PC-9 (cell line): ENCODE results near the gene LRRTM4. TPM values are rescaled to one million over a fixed set of nuclear protein-coding genes. Genes with fewer than 3 reads are reported as not detected.

Experiments used
- BruUV-seq: library from RNA; stranded (reverse); fragments of 400-500 nt; replicated peaks from 2 replicates; lab custom pipeline; 2021; lab: Mats Ljungman, UMichigan
- CTCF ChIA-PET: fragments of 300-600 bp; sonication (Branson Sonifier 250); formaldehyde crosslinking; loops from one replicate; lab custom pipeline; 2022; ENCODE audit warnings: antibody characterized with exemption; lab: Charles Lee
- POLR2A ChIA-PET: fragments of 300-600 bp; sonication (Branson Sonifier 250); formaldehyde crosslinking; loops from one replicate; lab custom pipeline; 2022; ENCODE audit warnings: antibody characterized with exemption; ENCODE audit not compliant: unreplicated experiment; lab: Charles Lee
- DNase-seq, 2 experiments: peaks; one replicate each; pipeline versions ENCODE4 v3.0.0 to v3.0.0-alpha.2; 2015 to 2022; ENCODE audit warnings: mixed read lengths in 1 of 2
- H2AFZ ChIP-seq: fragments of 200-600 bp; sonication (generic); 2 replicates; pipeline ENCODE4 v1.8.1; 2017; ENCODE audit warnings: antibody characterized with exemption
- H3F3A ChIP-seq: fragments of 200-600 bp; sonication (generic); 2 replicates; pipeline ENCODE4 v1.8.1; 2017; ENCODE audit warnings: antibody characterized with exemption, mild to moderate bottlenecking, low read depth; ENCODE audit not compliant: insufficient read depth
- H3K27ac ChIP-seq: fragments of 200-600 bp; sonication (generic); 2 replicates; pipeline ENCODE4 v1.6.1; 2016; ENCODE audit warnings: mixed run types
- H3K27me3 ChIP-seq: fragments of 200-600 bp; sonication (generic); 2 replicates; pipeline ENCODE4 v1.6.1; 2016; ENCODE audit warnings: low read depth, mixed run types; ENCODE audit not compliant: insufficient read depth
- H3K36me3 ChIP-seq: fragments of 200-600 bp; sonication (generic); 2 replicates; pipeline ENCODE4 v1.6.1; 2016; ENCODE audit warnings: low read depth, mixed run types
- H3K4me1 ChIP-seq: fragments of 200-600 bp; sonication (generic); replicated peaks from 2 replicates; pipeline ENCODE4 v1.6.1; 2016; ENCODE audit warnings: mixed run types; ENCODE audit not compliant: insufficient read depth
- H3K4me2 ChIP-seq: fragments of 200-600 bp; sonication (generic); 2 replicates; pipeline ENCODE4 v1.6.1; 2017; ENCODE audit warnings: mixed run types
- H3K4me3 ChIP-seq: fragments of 200-600 bp; sonication (generic); 2 replicates; pipeline ENCODE4 v1.6.1; 2016; ENCODE audit warnings: mixed run types
- H3K79me2 ChIP-seq: fragments of 200-600 bp; sonication (generic); 2 replicates; pipeline ENCODE4 v1.6.1; 2017; ENCODE audit warnings: low read depth, mixed run types
- H3K9me2 ChIP-seq: fragments of 200-600 bp; sonication (generic); 2 replicates; pipeline ENCODE4 v1.8.1; 2017; ENCODE audit warnings: mild to moderate bottlenecking; ENCODE audit not compliant: insufficient read depth
- H3K9me3 ChIP-seq: fragments of 200-600 bp; sonication (generic); 2 replicates; pipeline ENCODE4 v1.8.1; 2016; ENCODE audit warnings: low read depth; ENCODE audit not compliant: insufficient read depth
- H4K20me1 ChIP-seq: fragments of 200-600 bp; sonication (generic); 2 replicates; pipeline ENCODE4 v1.8.1; 2017; ENCODE audit not compliant: insufficient read depth
- CTCF ChIP-seq: fragments of 200-600 bp; sonication (generic); conservative IDR thresholded peaks from 2 replicates; pipeline ENCODE4 v1.6.1; 2017; ENCODE audit warnings: mixed run types, antibody characterized with exemption, mild to moderate bottlenecking, moderate library complexity
- EZH2 ChIP-seq: fragments of 200-600 bp; sonication (generic); IDR thresholded peaks from 2 replicates; pipeline ENCODE4 v1.8.0; 2017; ENCODE audit warnings: antibody characterized with exemption, low read depth
- intact Hi-C: fragments of 100-400 bp; cut with micrococcal nuclease; formaldehyde crosslinking; loops from one replicate; pipeline ENCODE4 v1.10.0; 2022; ENCODE audit not compliant: unreplicated experiment
- total RNA-seq: library from RNA; stranded (reverse); gene quantifications from 2 replicates; pipeline ENCODE4 v1.2.3, GENCODE V29; 2021

The LRRTM4 gene
- total RNA-seq, 1 experiment from 2014 or later: 2.2 TPM

- POLR2A ChIA-PET: no interaction called here
- CTCF ChIA-PET: no interaction called here
- H3F3A ChIP-seq: no peaks in the 10 kb centered on the region
These were observed 520.3 kb downstream of the LRRTM4 start for GRCh38 chr2:77001895-77002294.

GRCh38 chr2:76998704-76999103 lies 523.5 kb downstream of the LRRTM4 start:
- CTCF ChIA-PET: no interaction called here

More at GRCh38 chr2:77001895-77002294, 520.3 kb downstream of the LRRTM4 start:
- BruUV-seq: no TSS peak
- Histone ChIP-seq H2AFZ (no peak overlapping the region), H3K27ac (no peak overlapping the region), H3K36me3 (no peaks in the 10 kb centered on the region), H3K9me3 (no peaks in the 10 kb centered on the region), H3K4me1 (no peaks in the 10 kb centered on the region), H3K27me3 (no peaks in the 10 kb centered on the region), H3K79me2 (no peaks in the 10 kb centered on the region), H4K20me1 (peaks cover 3% of the 10 kb centered on the region; the same call in 1 of the 2 replicates), H3K9me2 (no peaks in the 10 kb centered on the region), H3K4me3 (no peak overlapping the region), H3K4me2 (no peak overlapping the region)
- no peak for DNase-seq
- TF ChIP-seq CTCF (no peak), EZH2 (no peak)
- intact Hi-C loops: no loop called here

GRCh38 chr2:76998152-76998551 lies 524.0 kb downstream of the LRRTM4 start:
- Histone ChIP-seq H3K36me3 (no peaks in the 10 kb centered on the region), H3K27ac (no peak overlapping the region), H2AFZ (no peak overlapping the region), H3K4me2 (no peak overlapping the region), H3K4me1 (no peaks in the 10 kb centered on the region), H3K79me2 (no peaks in the 10 kb centered on the region), H3K9me3 (no peaks in the 10 kb centered on the region), H4K20me1 (peaks cover 3% of the 10 kb centered on the region; the same call in 1 of the 2 replicates), H3K9me2 (no peaks in the 10 kb centered on the region), H3K4me3 (no peak overlapping the region), H3K27me3 (no peaks in the 10 kb centered on the region), H3F3A (no peaks in the 10 kb centered on the region)
- ChIA-PET CTCF (no interaction called here), POLR2A (no interaction called here)
- no peak for TF ChIP-seq CTCF
- TF ChIP-seq EZH2: no peak
- no peak for DNase-seq
- BruUV-seq: no TSS peak
- intact Hi-C loops: no loop called here

More at GRCh38 chr2:76998704-76999103, 523.5 kb downstream of the LRRTM4 start:
- H3K36me3 ChIP-seq: no peaks in the 10 kb centered on the region
- no TSS peak for BruUV-seq
- POLR2A ChIA-PET: no interaction called here
- no peaks in the 10 kb centered on the region for H3K9me3 ChIP-seq
- intact Hi-C loops: no loop called here
- DNase-seq: no peak
- H4K20me1 ChIP-seq: peaks cover 3% of the 10 kb centered on the region; the same call in 1 of the 2 replicates
- no peaks in the 10 kb centered on the region for H3K79me2 ChIP-seq
- no peaks in the 10 kb centered on the region for H3K27me3 ChIP-seq
- H3K4me2 ChIP-seq: no peak overlapping the region
- H3K4me1 ChIP-seq: no peaks in the 10 kb centered on the region
- no peak for TF ChIP-seq CTCF
- TF ChIP-seq EZH2: no peak
- H3F3A ChIP-seq: no peaks in the 10 kb centered on the region
- H2AFZ ChIP-seq: no peak overlapping the region
- no peak overlapping the region for H3K27ac ChIP-seq
- no peaks in the 10 kb centered on the region for H3K9me2 ChIP-seq
- H3K4me3 ChIP-seq: no peak overlapping the region
